Adrenal gland (tissue), 12 donors: ENCODE measurements around the gene FHIT. TPM values are rescaled to one million over a fixed set of nuclear protein-coding genes. Genes with fewer than 3 reads are reported as not detected.

Experiments
- DNase-seq, 7 donors: peaks; one replicate each; pipeline ENCODE4 v3.0.0-alpha.2; 2019 to 2020
- H3K27ac ChIP-seq, 5 donors: fragments of 200-600 bp; sonication (generic) in 4 of 5; 1 replicate in 3 of 5; 2 replicates in 2 of 5; pipeline versions ENCODE4 v1.5.1 to v1.8.0; 2016 to 2020; ENCODE audit warnings: mild to moderate bottlenecking in 1 of 5
- H3K27me3 ChIP-seq: fragments of 200-600 bp; 2 replicates; pipeline ENCODE4 v1.8.0; 2021
- H3K36me3 ChIP-seq, 2 donors: fragments of 200-600 bp; replicated peaks in 1 of 2; 1 replicate in 1 of 2; 2 replicates in 1 of 2; pipeline versions ENCODE4 v1.5.1 to v1.8.0; 2018 to 2022
- H3K4me1 ChIP-seq, 2 donors: fragments of 200-600 bp; replicated peaks in 1 of 2; 1 replicate in 1 of 2; 2 replicates in 1 of 2; pipeline versions ENCODE4 v1.5.1 to v1.8.0; 2018 to 2021
- H3K4me3 ChIP-seq, 4 donors: fragments of 200-600 bp; sonication (generic) in 3 of 4; one replicate each; pipeline ENCODE4 v1.5.1; 2016 to 2018
- H3K9me3 ChIP-seq, 3 donors: fragments of 200-600 bp; sonication (generic) in 1 of 3; replicated peaks in 1 of 3; 1 replicate in 2 of 3; 2 replicates in 1 of 3; pipeline versions ENCODE4 v1.5.1 to v1.8.0; 2016 to 2021
- POLR2A ChIP-seq, 2 donors: fragments of 450-650 bp; IDR thresholded peaks; one replicate each; pipeline ENCODE4 v1.6.1; 2017; ENCODE audit warnings: antibody characterized with exemption in 2 of 2, mild to moderate bottlenecking in 2 of 2, moderate library complexity in 1 of 2
- WGBS, 4 donors: extraction: QIAGEN DNeasy Blood & Tissue Kit in 2 of 4; methylation state at CpG; one replicate each; pipeline versions ENCODE4 v1.1.5 to v1.1.7; 2013 to 2017; 5-methylcytosine and 5-hydroxymethylcytosine counted together
- intact Hi-C, 2 donors: fragments of 100-400 bp; cut with DNase I; formaldehyde crosslinking; loops; one replicate each; pipeline versions ENCODE4 v1.14.1 to v1.15.0; 2022 to 2023
- polyA plus RNA-seq, 3 donors: library from polyadenylated mRNA; stranded (reverse); fragments of 200-250 nt in 2 of 3; fragments of 350-450 nt in 1 of 3; fragmentation: Illumina TruSeq in 1 of 3; extraction: RNeasy Lipid Tissue Mini Kit (QIAGEN cat#74804) in 1 of 3; gene quantifications; one replicate each; pipeline ENCODE4 v1.2.3, GENCODE V29; 2013 to 2014
- total RNA-seq, 9 donors: library from RNA; depleted of rRNA in 4 of 9; stranded (reverse); fragments of >200 nt in 4 of 9; fragments of 120-200 nt in 1 of 9; fragmentation: NEBNext Ultra II Directional in 1 of 9; extraction: Animal tissue kit (Norgen Biotek cat#: 25700) in 1 of 9; gene quantifications; one replicate each; pipeline versions ENCODE4 v1.1.0 to v1.2.4, GENCODE V29; 2013 to 2023
- TF ChIP-seq, protein P1 (sequence below), 6 experiments: fragments of 450-650 bp in 4 of 6; fragments of 200-600 bp in 2 of 6; sonication (generic) in 1 of 6; IDR thresholded peaks; 1 replicate in 5 of 6; 2 replicates in 1 of 6; pipeline versions ENCODE4 v1.5.1 to v1.8.0; 2016 to 2021; ENCODE audit warnings: antibody characterized with exemption in 6 of 6, mild to moderate bottlenecking in 2 of 6, moderate library complexity in 1 of 6
- donor health status: healthy with polysubstance abuse.
- donor health status: Bipolar disorder and iron deficiency.
- donor health status: DM: yes; HTN: yes; CAD: no.
- donor health status: DM: no; HTN: no; CAD: no.
- donor health status: DM: no; HTN: no; CAD: no.
- donor health status: DM: yes; HTN: yes; CAD: no.

Gene FHIT
- total and polyA plus RNA-seq, 12 donors, result 14.1 to 43.9 (median 28.8) TPM

DNA sequence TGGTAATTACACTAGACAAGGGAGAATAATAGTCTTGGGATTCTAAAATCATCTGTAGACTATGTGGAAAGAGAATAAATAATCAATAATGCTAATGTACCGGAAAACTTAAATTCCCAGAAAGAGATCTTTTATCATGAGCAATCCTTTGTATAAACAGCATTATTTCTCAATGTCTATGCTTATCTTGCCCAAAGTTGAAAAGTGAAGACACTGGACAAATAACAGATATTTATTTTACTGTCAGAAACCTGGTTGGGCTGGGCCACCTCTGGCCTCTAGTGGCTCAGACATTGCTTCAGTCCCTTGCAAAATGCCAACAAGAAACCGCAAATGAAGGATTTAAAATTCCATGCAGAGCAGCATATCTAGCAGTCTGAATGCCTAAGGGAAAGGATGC lies 409.9 kb downstream of the FHIT start:
- no peak for TF ChIP-seq POLR2A (IDR thresholded peaks at IDR 0.05)
- TF ChIP-seq, protein P1, sequence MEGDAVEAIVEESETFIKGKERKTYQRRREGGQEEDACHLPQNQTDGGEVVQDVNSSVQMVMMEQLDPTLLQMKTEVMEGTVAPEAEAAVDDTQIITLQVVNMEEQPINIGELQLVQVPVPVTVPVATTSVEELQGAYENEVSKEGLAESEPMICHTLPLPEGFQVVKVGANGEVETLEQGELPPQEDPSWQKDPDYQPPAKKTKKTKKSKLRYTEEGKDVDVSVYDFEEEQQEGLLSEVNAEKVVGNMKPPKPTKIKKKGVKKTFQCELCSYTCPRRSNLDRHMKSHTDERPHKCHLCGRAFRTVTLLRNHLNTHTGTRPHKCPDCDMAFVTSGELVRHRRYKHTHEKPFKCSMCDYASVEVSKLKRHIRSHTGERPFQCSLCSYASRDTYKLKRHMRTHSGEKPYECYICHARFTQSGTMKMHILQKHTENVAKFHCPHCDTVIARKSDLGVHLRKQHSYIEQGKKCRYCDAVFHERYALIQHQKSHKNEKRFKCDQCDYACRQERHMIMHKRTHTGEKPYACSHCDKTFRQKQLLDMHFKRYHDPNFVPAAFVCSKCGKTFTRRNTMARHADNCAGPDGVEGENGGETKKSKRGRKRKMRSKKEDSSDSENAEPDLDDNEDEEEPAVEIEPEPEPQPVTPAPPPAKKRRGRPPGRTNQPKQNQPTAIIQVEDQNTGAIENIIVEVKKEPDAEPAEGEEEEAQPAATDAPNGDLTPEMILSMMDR (IDR thresholded peaks at IDR 0.05), result peak in 3 of 6 experiments; percentile 12 to 35 (median 12)
- intact Hi-C loops, result no loop called here
- H3K27ac ChIP-seq, result no peak overlapping the region
- H3K9me3 ChIP-seq, result no peaks in the 10 kb centered on the region
- H3K4me3 ChIP-seq, result no peak overlapping the region
- peak in 6 of 7 donors; percentile 33 to 72 (median 46) for DNase-seq
- peaks cover 0 to 8% of the 10 kb centered on the region in 2 donors for H3K4me1 ChIP-seq
- H3K27me3 ChIP-seq, result no peaks in the 10 kb centered on the region
- 36 to 45% (median 38%) methylated on average over 2 of the region's 2 CpGs for WGBS, 4 donors
- no peaks in the 10 kb centered on the region for H3K36me3 ChIP-seq

GRCh38 chr3:60839246-60839645 lies 412.0 kb downstream of the FHIT start:
- H3K27ac ChIP-seq, result no peak overlapping the region
- intact Hi-C loops, result no loop called here
- 81 to 86% (median 84%) methylated on average over 4 of the region's 4 CpGs for WGBS, 4 donors

DNA sequence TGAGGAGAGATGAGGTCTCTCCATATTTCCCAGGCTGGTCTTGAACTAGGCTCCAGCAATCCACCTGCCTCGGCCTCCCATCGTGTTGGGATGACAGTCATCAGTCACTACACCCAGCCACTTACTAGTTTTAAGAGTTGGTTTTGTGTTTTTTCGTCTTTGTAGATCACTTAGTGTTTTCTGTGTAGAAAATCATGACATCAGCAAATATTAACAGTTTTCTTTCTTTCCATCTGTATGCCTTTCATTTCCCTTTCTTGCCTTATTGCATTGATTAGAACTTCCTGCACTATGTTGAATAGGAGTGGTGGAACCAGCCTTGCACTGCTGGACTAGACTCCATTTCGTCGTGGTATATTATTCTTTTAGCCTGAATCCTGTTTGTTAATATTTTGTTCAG lies 415.5 kb downstream of the FHIT start:
- TF ChIP-seq, protein P1 (IDR thresholded peaks at IDR 0.05), result no peak
- Histone ChIP-seq H3K4me1 (no peaks in the 10 kb centered on the region), H3K27me3 (no peaks in the 10 kb centered on the region), H3K9me3 (no peaks in the 10 kb centered on the region), H3K4me3 (no peak overlapping the region), H3K27ac (no peak overlapping the region), H3K36me3 (no peaks in the 10 kb centered on the region)
- intact Hi-C loops, result no loop called here
- no peak for DNase-seq
- WGBS, 4 donors, result 94 to 97% (median 95%) methylated on average over 5 of the region's 5 CpGs

More at GRCh38 chr3:60839246-60839645, 412.0 kb downstream of the FHIT start:
- Histone ChIP-seq H3K27me3 (no peaks in the 10 kb centered on the region), H3K36me3 (no peaks in the 10 kb centered on the region), H3K9me3 (no peaks in the 10 kb centered on the region), H3K4me1 (peaks cover 0 to 8% of the 10 kb centered on the region in 2 donors), H3K4me3 (no peak overlapping the region)
- TF ChIP-seq, protein P1 (IDR thresholded peaks at IDR 0.05), result no peak
- no peak for TF ChIP-seq POLR2A (IDR thresholded peaks at IDR 0.05)
- DNase-seq, result no peak

DNA sequence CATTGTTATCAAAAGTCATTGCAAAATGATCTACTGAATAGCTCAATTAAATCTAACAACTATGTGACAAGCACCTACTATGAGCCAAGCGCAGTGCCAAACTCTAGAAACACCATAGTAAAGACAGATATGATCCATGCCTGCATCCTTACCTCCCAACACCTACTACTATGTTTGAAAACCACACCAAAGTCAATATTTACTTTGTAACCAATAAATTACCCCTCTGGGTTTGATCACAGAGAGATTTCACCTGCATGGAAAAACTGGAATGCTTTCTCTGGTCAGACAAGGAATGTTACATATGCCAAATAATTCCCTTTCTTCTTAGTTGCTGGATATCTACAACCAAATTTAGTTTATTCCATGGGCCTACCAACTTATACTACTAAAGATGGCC lies 422.2 kb downstream of the FHIT start:
- H3K27me3 ChIP-seq, result no peaks in the 10 kb centered on the region
- TF ChIP-seq, protein P1 (IDR thresholded peaks at IDR 0.05), result no peak
- TF ChIP-seq POLR2A (IDR thresholded peaks at IDR 0.05), result no peak
- no peak overlapping the region for H3K27ac ChIP-seq
- no peaks in the 10 kb centered on the region for H3K4me1 ChIP-seq
- no peak overlapping the region for H3K4me3 ChIP-seq
- H3K36me3 ChIP-seq, result no peaks in the 10 kb centered on the region
- no peaks in the 10 kb centered on the region for H3K9me3 ChIP-seq
- no peak for DNase-seq
- 94 to 98% (median 96%) methylated on average over 1 of the region's 1 CpG for WGBS, 4 donors
- intact Hi-C loops, result no loop called here
